Medulla oblongata (tissue), 1 donor: ENCODE measurements around the gene WSCD2.

Experiments used
- DNase-seq: peaks from one replicate; pipeline ENCODE4 v3.0.0-alpha.2; 2015; ENCODE audit errors: extremely low spot score

Gene WSCD2

DNA sequence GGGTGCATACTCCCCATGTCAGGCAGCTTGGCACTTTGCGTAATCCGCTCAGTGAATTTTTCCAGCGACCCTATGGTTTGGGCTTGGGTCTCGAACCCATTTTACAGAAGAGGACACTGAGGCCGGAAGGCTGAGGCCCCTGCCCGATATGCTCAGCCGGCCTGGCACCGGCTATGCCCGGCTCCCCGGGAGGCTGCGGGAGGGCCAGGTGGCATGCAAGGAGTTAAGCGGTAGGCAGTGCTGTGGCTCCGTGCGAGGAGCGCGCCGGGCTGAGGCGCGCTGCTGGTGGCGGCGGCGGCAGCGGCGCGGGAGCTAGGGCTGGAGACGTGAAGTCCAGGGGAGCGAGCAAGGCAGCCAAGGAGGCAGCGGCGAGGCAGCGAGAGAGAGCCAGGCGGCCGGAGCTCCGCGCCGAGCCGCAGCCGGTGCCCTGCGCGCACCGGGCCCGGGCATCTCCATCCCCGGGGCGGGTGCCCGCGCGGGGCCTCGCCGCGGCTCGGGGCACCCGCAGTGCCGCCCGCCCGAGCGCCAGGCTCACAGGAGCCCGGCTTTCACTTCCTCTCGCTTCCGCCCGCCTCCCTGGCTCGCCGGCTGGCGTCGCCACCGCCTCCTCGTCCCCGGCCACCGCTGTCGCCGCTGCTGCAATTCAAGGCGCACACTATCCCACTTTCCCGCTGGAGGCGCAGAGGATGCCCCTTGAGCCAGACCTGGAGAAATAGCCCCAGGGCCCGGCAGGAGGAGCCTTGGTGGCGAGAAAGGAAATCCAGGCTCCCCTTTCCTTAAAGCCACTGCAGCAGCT, at the start of gene WSCD2:
Gene WSCD2, plus strand, starts transcription at position 272 of the 796 bp plus-strand sequence. CDS start 66,545 bp downstream, outside the sequence.
- peak; percentile 62 for DNase-seq

DNA sequence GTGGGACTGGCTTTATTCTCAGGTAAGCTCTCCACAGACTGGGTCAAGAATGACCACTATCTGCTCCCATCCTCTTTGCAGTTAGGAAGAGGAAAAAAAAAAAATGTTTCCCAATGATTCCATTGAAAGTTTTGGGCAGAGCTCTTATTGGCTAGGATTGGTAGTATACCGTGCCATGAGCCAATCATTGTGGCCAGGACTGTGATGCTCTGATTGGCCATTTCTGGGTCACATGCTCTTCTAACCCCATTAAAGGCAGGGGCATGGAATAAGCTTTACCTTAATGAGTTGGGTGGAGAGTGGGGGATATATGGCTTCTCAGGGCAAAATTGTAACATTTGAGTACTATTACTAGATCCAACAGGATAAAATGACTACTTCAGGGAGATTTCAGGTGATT, 49.4 kb upstream of the WSCD2 start:
- DNase-seq, result no peak

DNA sequence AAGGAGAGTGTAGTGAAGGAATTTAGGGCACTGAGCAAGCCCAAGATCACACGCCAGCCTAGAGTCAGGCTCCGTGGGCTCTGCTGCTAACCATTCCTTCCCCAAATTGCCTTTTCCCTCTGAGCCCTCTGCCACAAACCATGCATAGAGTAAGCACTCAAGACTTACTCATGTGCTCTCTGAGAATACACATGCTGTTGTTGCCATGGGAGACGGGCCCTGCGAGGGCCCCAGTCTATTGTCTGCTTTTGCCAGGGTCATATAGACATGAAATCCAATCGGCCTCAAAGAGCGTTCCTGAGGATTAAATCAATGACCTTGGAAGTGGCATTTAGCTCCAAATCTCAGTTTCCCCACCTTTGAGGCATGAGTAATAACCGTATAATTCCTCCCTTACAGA, 48.7 kb upstream of the WSCD2 start:
- DNase-seq, result no peak

DNA sequence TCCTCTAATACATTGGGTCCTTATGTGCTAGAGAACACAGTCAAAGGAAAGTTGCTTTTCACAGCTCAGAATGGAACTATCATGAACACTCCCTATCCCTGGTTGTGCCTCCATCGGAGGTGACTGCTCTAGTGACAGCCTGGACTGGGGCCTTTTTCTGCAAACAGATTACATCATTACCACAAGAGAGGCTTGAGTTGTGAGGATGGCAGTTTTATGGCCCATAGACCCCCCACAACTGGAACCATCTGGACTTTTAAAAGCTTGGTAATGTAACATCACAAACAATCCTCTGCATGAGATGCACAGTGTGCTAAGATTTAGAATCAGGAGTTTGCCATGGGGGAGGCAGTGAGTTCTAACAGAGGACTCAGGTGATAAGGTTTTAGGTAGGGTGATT, 46.6 kb upstream of the WSCD2 start:
- no peak for DNase-seq

DNA sequence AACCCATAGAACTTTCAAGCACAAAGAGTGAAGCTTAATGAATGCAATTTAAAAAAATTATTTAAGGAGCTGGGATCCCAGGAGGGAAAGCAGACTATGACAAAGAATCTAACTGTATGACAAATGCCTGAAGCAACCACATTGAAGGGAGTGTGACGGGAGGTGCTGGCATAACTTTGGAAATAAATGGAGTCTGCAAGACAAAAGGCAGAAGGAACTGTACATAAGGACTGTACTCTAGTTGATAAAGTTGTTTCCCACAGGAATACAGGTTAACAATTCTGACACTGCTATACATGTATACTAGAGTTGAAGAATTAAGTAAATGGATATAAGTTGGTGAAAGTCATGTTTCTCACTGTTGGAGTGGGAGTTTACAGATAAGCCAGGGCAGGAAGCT, 41.2 kb upstream of the WSCD2 start:
- DNase-seq, result no peak

DNA sequence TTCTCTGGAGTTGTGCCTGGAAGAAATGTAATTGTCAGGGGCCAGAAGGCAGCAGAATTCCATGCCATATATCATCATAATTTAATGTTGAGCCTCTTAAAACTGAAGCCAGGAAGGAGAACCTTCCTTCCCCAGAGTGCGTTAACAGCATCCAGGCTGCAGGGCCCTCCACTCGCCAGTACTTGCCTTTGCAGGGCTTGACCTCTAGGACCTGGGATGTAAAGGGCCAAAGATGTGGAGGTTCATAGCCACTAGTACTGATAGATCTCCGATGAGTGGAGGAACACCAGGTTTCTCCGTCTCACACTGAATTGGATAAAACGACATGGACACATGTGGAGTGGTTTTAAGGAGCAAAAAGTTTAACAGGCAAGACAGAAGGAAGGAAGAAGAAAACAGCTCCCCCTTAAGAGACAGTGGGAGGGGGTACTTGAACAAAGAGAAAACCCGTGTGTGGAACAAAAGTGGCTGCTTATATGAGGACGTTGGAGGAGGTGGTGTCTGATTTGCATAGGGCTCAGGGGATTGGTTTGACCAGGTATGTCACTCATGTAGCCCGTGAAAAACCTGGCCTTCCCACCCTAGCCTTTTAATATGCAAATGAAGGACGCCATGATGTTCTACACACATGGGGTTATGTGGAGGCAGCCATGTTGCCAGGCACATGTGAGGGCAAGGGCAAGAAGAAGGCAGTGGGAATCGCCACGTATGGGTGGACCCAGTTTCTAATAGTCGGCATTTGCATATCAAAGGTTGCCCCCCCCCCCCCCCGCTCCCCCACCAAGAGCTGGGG, 38.8 kb upstream of the WSCD2 start:
- DNase-seq, result no peak

DNA sequence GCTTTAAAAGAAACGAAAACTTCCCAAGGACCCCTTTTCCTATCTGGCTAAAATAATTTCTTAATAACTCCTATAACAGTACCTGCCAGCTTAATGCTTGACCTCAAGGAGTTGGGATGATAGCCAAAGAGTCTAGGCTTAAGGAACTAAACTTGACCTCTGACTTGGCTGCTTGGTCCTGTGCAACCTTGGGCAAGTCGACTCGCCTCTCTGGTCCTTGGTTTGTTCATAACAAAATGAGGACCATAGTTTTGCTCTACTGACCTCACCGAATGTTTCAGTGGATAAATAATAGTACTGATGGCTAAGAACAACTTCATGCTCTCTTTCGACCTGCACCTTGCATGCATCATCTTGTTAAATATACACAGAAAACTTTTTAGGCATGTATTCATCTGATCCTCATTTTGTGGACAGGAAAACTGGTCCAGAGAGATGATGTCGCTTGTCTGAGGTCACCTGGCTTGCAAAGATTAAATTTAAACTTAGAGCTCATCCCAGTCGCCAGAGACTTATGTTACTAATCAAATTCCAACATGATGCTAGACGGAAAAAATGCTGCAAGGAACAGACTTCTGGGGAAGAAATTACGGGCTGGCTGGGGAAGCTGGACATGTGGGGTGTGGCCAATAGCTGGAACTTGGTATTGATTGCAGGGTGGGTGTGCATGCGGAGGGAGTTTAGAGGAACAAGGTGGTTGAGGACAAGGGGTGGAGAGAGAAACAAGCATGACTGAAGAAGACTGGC, 38.0 kb upstream of the WSCD2 start:
- no peak for DNase-seq

DNA sequence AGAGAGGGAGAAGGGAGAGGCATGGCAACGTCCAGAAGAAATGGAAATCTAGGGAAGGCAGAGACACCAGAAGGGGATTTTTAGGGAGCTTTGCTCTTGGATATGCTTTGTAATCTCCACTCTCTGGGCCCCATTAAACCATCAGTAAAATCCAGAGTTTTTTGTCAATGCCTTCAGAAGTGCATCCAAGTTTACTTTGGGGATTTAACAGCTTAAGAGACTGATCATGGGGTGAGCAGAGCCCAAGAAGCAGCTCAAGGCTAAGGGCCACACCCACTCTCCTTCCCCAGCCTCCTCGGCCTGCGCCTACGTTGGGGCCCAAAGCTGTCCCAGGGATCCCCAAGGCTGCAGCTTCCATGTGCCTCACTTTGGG, 37.4 kb upstream of the WSCD2 start:
- DNase-seq, result no peak

DNA sequence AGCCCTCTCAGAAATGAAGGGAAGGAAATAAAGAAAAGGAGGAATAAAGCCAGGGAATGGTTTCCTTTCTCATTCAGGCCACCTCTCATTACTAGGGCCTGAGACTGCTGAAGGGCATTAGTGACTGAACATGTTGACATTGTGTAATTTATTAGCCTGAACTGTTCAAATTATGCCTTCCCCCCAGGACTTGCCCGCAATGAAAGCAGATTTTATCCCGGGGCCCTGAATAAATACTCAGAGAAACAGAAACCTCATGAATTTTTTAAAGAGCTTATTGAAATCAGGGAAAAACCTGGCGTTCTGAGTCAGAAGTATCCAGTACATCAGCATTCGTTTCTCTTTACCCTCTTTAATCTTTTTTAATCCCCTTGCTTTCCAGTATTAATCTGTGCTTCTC, 35.9 kb upstream of the WSCD2 start:
- no peak for DNase-seq

DNA sequence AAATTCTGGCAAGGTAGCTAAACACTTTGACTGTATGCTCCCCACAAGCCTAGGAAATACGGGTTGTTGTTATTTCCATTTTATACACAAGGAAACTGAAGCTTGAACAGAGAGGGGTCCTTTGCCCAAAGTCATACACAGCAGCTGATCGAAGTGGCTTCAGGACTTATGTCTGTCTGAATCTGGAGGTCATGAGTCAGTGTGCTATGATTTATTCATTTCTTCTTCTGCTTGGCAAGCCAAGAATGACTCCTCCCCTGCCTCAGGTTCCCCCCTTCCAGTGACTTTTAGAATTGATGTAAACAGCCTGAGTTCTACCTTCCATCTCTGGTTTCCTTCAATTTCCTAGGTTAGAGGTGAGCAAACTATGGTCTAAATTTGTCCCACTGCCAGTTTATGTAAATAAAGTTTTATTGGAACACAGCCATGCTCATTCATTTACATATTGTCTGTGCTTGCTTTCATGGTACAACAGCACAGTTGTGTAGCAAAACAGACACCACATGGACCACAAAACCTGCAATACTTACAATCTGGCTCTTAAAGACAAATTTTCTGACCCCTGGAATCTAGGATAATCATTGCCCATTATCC, 34.9 kb upstream of the WSCD2 start:
- DNase-seq, result no peak

DNA sequence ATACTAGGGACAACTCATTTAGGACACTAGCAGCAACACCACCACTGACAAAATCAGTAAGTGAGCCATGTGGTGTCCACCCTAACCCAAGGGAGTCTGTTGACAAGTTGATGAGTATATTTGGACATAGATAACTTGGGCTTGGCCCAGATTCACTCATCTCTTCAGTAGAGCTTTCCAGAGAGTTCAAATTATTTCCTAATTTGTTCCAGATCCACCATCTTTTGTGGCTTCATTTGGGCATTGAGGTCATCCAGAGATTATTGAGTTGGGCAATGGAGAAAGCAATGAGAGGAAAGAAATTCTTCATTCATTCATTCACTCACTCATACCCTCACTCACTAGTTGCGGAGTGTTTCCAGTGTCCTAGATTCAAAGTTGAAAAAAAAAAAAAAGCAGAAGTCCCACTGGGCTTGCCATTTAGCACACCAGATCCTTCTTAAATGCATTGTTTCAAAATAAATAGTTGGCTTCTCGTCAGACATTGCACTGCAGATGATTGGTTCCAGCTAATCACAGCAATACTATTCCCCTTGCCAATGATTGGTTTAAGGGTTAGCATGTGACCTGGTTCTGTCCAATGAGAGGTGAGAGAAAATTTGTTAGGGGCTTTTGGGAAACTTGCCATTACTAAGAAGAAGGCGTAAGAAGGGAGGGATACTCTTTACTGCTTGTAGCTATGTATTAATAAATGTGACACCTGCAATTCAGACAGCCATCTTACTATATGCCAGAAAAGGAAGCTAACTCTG, 31.8 kb upstream of the WSCD2 start:
- no peak for DNase-seq

DNA sequence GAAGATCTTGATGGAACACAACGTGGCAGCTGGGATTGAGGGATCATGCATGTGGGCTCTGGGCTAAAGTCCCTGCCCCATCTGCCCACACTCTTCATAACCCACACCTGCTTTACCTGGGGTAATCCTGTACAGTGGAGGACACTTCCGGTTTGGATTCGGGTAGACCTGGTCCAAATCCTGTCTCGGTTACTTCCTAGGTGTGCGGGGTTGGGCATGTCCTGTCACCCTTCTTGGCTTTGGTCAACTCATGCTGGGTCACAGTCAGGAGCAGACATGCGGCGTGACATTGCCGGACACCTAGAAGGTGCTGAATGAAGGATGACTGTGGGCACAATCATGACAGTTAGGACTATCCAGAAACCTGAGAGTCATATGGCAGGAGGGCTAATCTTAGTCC, 30.7 kb upstream of the WSCD2 start:
- DNase-seq, result no peak

DNA sequence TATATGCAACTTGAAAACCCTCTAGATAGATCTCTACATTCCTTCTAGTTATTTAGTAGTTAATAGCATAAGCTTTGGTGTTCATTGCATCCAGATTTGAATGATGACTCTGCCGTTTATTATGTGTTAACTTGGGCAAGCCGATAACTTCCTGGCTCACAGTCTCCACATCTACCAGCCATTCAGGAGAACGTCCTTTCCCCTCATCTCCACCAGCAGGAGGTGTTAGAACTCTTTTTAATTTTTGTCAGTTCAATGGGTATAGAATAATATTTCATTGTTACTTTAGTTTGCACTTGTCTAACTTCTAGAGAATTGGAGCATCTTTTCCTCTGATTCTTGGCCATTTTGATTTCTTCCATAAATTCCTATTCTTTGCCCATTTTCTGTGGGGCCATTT, 30.0 kb upstream of the WSCD2 start:
- no peak for DNase-seq

DNA sequence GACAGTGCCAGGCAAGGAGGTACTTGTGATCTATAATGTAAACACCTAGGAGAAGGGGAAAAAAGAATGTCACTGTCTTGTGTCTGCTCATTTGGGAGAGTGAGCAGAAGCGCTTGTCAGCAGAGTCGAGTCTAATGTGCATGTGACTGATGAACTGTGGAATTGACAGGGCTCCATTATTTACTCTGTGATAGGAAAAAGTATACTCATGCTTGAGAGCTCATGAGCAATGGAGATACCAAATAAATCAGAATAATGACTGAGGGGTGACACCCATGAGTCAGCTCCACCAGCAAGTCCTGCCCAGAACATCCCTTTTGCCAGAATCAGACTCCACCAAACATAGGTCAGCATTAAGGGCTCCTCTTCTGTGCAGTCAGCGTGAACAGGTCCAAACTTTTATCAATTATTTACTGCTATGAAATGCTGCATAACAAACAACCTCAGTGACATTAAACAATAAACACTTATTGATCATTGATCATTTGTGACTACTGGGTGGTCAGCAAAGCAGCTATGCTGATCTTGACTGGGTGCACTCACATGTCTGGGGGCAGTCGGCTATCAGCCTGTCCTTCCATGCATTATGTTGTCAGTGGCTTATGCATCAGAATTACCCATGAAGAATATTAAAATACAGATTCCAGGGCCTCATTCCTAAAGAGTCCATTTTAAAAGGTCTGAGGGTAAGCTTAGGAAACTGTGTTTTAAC, 29.2 kb upstream of the WSCD2 start:
- DNase-seq, result no peak

DNA sequence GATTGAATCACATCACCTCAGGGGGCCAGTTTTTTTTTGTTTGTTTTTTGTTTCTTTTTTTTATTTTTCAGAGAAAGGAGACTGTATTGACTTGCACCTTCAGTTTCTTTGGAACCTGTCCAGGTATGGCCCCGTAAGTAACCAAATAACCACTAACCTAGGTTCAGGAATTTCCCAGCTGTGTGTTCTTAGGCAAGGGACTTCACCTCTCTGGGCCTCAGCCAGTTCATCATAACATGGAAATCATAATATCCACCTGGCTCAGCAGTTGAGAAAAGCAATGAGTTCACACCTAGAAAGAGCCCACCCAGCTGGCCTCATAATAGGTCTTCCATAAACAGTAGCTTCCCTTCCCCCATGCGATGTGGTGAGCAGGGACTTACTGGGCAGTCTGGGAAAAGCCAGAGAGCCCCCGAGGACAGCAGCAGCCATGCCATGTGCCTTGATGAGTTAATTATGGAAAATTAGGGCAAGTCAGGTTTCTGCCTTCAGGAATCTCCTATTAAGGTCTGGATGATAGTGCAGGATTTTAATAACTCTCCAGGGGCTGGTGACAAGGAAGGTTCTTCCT, 27.4 kb upstream of the WSCD2 start:
- no peak for DNase-seq

DNA sequence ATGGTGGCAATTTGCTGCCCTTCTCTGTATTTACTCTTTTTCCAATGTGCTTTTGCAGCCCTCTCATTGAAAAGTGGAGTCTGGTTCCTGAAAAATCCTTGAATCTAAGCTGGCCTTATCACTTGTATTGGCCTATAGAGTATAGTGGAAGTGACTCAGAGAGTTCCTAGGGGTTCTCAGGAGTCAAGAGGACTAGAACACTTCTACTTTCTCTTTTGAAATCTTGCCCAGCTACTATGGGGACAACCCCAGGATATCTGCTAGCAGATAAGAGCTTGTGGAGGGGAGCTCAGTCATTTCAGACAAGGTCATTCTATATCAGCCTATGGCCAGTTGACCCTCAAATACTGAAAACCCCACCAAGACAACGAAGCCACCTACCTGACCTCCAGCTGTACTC, 26.7 kb upstream of the WSCD2 start:
- no peak for DNase-seq

DNA sequence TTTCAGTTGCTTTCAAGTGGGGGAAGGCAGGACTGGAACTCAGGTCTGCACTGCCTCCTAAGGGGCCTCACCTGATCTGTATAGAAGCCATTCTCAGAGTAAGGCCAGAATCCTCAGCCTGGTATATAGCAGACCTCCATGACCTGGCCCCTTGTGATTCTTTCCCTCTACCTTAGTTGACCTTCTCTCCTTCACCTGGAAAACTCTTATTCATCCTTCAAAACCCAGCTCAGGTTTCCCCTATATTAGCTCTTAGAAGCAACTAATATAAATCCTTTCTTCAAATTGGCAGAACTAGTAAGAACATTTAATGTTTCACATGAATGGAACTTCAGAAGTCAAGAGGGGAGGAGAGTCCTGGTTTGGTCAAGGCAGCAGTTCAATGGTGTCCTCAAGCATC, 26.0 kb upstream of the WSCD2 start:
- DNase-seq, result no peak

DNA sequence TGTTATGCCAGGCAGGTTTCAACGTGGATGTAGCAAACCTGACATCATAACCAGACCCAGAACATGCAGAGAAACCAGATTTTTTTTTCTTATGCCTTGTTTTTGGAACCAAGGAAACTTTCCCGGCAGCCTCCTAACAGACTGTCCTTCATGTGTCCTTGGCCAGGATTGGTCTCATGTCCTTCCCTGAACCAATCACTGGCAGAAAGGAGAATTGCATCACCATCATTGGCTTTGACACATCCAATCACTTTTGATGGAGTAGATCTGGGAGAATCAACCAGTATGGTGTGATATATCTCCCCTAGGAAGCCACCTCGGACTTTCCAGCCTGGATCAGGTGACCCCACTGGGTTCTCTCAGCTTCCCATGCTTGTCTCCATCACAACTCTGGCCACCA, 25.6 kb upstream of the WSCD2 start:
- DNase-seq, result no peak

DNA sequence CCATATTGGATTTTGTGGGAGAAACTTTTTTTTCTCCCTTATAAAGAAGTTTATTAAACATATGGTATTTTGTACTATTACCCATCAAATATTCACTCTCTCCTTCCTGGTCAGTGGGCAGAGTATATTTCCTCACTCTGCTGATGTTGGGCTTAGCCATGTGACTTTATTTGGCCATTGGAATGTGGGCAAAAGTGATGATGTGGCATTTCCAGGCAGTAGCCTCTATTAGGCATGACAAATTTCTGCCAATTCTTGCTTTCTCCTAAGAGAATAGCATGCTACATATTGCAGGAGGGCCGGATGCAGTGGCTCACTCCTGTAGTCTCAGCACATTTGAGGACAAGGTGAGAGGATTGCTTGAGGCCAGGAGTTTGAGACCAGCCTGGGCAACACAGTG, 24.4 kb upstream of the WSCD2 start:
- DNase-seq, result no peak

DNA sequence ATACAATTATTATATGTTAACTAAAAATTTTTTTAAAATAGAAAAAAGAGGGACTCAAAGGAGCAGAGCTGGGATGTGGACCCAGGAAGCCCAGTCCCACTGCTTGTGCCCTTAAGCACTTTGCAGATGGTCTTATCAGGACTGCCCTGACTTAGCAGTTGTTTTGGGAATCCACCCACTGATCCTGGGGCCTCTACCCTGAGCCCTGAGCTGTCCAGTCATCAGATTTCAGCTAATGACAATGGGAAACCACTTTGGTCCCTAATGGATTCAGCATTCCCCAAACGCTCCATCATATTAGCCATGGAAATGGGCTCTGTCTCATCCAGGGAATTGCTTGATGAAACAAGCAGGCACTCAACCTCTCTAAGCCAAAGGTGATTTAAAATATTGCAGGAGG, 22.5 kb upstream of the WSCD2 start:
- DNase-seq, result no peak

DNA sequence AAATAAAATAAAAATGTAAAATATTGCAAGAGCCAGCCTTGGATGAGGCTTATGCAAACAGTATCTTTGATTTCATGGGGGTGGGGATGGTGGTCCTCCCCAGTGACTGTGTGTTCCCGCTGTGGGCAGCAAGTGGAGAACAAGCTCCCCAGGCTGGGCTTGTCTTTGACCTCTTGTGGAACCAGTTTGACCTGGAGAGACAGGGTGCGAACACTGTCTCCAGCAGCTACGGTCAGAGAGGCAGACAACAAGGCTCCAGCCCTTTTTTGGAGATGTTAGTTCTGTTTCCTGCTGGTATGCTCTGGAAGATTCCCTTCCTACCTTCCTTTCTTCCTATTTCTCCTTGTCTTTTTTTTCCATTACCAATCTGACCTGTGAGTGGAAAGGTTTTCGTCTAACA, 21.8 kb upstream of the WSCD2 start:
- no peak for DNase-seq
